IPS-18c (cell line): ENCODE results near the gene SHROOM3.
"Not testable (repeated sequence)": the region's sequence is repeated elsewhere in the genome, so short reads cannot be mapped to it uniquely, and the experiment has no call there.

Experiments used
- H3K4me3 ChIP-seq: 2 replicates; pipeline ENCODE4 v1.7.0; 2013; ENCODE audit warnings: low read depth, mild to moderate bottlenecking, low read length, moderate library complexity; ENCODE audit not compliant: insufficient read depth
- H3K9me3 ChIP-seq: one replicate; pipeline ENCODE4 v1.6.1; 2013; ENCODE audit warnings: mild to moderate bottlenecking, low read length, moderate library complexity; ENCODE audit not compliant: control insufficient read depth, insufficient read depth

The SHROOM3 gene

GRCh38 chr4:76439491-76439890, 4.5 kb downstream of the SHROOM3 start:
- no peak overlapping the region for H3K4me3 ChIP-seq
- H3K9me3 ChIP-seq = no peaks in the 10 kb centered on the region

GRCh38 chr4:76441881-76442280, 6.9 kb downstream of the SHROOM3 start:
- Histone ChIP-seq H3K9me3 (no peaks in the 10 kb centered on the region), H3K4me3 (no peak overlapping the region)

GRCh38 chr4:76442807-76443206, 7.8 kb downstream of the SHROOM3 start:
- H3K4me3 ChIP-seq = no peak overlapping the region

GRCh38 chr4:76443376-76443775, 8.3 kb downstream of the SHROOM3 start:
- Histone ChIP-seq H3K4me3 (no peak overlapping the region), H3K9me3 (no peaks in the 10 kb centered on the region)

More at GRCh38 chr4:76442807-76443206, 7.8 kb downstream of the SHROOM3 start:
- no peaks in the 10 kb centered on the region for H3K9me3 ChIP-seq

- H3K4me3 ChIP-seq = no peak overlapping the region
- H3K9me3 ChIP-seq = no peaks in the 10 kb centered on the region
These were observed 10.9 kb downstream of the SHROOM3 start for GRCh38 chr4:76445911-76446310.

GRCh38 chr4:76447393-76447851, 12.4 kb downstream of the SHROOM3 start:
- H3K9me3 ChIP-seq = no peaks in the 10 kb centered on the region
- H3K4me3 ChIP-seq = no peak overlapping the region

- Histone ChIP-seq H3K4me3 (no peak overlapping the region), H3K9me3 (no peaks in the 10 kb centered on the region)
These were observed 13.2 kb downstream of the SHROOM3 start for GRCh38 chr4:76448211-76448610.

- no peaks in the 10 kb centered on the region for H3K9me3 ChIP-seq
These were observed 14.3 kb downstream of the SHROOM3 start for GRCh38 chr4:76449362-76449767.

GRCh38 chr4:76449833-76450232, 14.8 kb downstream of the SHROOM3 start:
- no peak overlapping the region for H3K4me3 ChIP-seq
- no peaks in the 10 kb centered on the region for H3K9me3 ChIP-seq

More at GRCh38 chr4:76449362-76449767, 14.3 kb downstream of the SHROOM3 start:
- no peak overlapping the region for H3K4me3 ChIP-seq

- H3K4me3 ChIP-seq = no peak overlapping the region
- H3K9me3 ChIP-seq = no peaks in the 10 kb centered on the region
These were observed 18.2 kb downstream of the SHROOM3 start for GRCh38 chr4:76453232-76453631.

- not testable (repeated sequence) for H3K4me3 ChIP-seq, H3K9me3 ChIP-seq
These were observed 19.0 kb downstream of the SHROOM3 start for GRCh38 chr4:76454073-76454472.

- Histone ChIP-seq H3K9me3 (no peaks in the 10 kb centered on the region), H3K4me3 (no peak overlapping the region)
These were observed 22.9 kb downstream of the SHROOM3 start for GRCh38 chr4:76457885-76458284.

GRCh38 chr4:76458297-76458696, 23.3 kb downstream of the SHROOM3 start:
- H3K4me3 ChIP-seq = no peak overlapping the region

GRCh38 chr4:76458825-76459224, 23.8 kb downstream of the SHROOM3 start:
- peaks cover 4% of the 10 kb centered on the region for H3K9me3 ChIP-seq
- no peak overlapping the region for H3K4me3 ChIP-seq

More at GRCh38 chr4:76458297-76458696, 23.3 kb downstream of the SHROOM3 start:
- H3K9me3 ChIP-seq = no peaks in the 10 kb centered on the region

- H3K4me3 ChIP-seq = no peak overlapping the region
- H3K9me3 ChIP-seq = peaks cover 8% of the 10 kb centered on the region
These were observed 24.3 kb downstream of the SHROOM3 start for GRCh38 chr4:76459291-76459723.

- H3K9me3 ChIP-seq = peaks cover 12% of the 10 kb centered on the region
- H3K4me3 ChIP-seq = no peak overlapping the region
These were observed 28.5 kb downstream of the SHROOM3 start for GRCh38 chr4:76463568-76463967.

GRCh38 chr4:76470064-76470463, 35.0 kb downstream of the SHROOM3 start:
- peaks cover 2% of the 10 kb centered on the region for H3K9me3 ChIP-seq
- no peak overlapping the region for H3K4me3 ChIP-seq

GRCh38 chr4:76470532-76470931, 35.5 kb downstream of the SHROOM3 start:
- H3K9me3 ChIP-seq = no peaks in the 10 kb centered on the region
- no peak overlapping the region for H3K4me3 ChIP-seq

GRCh38 chr4:76476571-76476970, 41.5 kb downstream of the SHROOM3 start:
- H3K9me3 ChIP-seq = no peaks in the 10 kb centered on the region
- H3K4me3 ChIP-seq = no peak overlapping the region
